GM06990 (cell line): Measurements from ENCODE around the gene RUSF1.

Experiments
- DNase-seq: peaks from one replicate; pipeline ENCODE4 v3.0.0-alpha.2; 2011; ENCODE audit not compliant: insufficient read length; ENCODE audit errors: extremely low read depth
- H3K27me3 ChIP-seq: replicated peaks from 2 replicates; pipeline ENCODE4 v1.6.0; 2011; ENCODE audit warnings: low read length; ENCODE audit not compliant: control insufficient read depth, insufficient read depth
- H3K36me3 ChIP-seq: 2 replicates; pipeline ENCODE4 v1.5.1; 2011; ENCODE audit warnings: low read length; ENCODE audit not compliant: control insufficient read depth, insufficient read depth
- H3K4me3 ChIP-seq: replicated peaks from 2 replicates; pipeline ENCODE4 v1.5.1; 2011; ENCODE audit warnings: low read depth, mild to moderate bottlenecking, control low read depth, low read length
- TF ChIP-seq, protein P1 (sequence below): IDR thresholded peaks from 2 replicates; pipeline ENCODE4 v1.5.1; 2011; ENCODE audit warnings: low read length, control low read depth, mild to moderate bottlenecking, inconsistent platforms; ENCODE audit not compliant: insufficient read depth, poor library complexity, severe bottlenecking

Gene RUSF1

DNA sequence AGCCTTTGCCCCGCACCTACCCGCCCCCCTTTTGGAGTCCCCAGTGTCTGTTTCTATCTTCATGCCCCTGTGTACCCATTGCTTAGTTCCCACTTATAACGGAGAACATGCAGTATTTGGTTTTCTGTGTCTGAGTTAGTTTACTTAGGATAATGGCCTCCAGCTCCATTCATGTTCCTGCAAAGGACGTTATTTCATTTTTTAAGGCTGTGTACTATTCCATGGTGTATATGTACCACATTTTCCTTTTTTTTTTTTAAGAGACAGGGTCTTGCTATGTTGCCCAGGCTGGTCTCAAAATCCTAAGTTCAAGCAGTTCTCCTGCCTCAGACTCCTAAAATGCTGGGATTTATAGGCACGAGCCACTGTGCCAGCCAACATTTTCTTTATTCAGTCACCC, 40.3 kb downstream of the RUSF1 start:
- Histone ChIP-seq H3K27me3 (no peaks in the 10 kb centered on the region; the same call in 1 of the 2 replicates), H3K4me3 (no peak overlapping the region), H3K36me3 (peaks cover 25% of the 10 kb centered on the region)
- TF ChIP-seq, protein P1, sequence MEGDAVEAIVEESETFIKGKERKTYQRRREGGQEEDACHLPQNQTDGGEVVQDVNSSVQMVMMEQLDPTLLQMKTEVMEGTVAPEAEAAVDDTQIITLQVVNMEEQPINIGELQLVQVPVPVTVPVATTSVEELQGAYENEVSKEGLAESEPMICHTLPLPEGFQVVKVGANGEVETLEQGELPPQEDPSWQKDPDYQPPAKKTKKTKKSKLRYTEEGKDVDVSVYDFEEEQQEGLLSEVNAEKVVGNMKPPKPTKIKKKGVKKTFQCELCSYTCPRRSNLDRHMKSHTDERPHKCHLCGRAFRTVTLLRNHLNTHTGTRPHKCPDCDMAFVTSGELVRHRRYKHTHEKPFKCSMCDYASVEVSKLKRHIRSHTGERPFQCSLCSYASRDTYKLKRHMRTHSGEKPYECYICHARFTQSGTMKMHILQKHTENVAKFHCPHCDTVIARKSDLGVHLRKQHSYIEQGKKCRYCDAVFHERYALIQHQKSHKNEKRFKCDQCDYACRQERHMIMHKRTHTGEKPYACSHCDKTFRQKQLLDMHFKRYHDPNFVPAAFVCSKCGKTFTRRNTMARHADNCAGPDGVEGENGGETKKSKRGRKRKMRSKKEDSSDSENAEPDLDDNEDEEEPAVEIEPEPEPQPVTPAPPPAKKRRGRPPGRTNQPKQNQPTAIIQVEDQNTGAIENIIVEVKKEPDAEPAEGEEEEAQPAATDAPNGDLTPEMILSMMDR = no peak
- no peak for DNase-seq

DNA sequence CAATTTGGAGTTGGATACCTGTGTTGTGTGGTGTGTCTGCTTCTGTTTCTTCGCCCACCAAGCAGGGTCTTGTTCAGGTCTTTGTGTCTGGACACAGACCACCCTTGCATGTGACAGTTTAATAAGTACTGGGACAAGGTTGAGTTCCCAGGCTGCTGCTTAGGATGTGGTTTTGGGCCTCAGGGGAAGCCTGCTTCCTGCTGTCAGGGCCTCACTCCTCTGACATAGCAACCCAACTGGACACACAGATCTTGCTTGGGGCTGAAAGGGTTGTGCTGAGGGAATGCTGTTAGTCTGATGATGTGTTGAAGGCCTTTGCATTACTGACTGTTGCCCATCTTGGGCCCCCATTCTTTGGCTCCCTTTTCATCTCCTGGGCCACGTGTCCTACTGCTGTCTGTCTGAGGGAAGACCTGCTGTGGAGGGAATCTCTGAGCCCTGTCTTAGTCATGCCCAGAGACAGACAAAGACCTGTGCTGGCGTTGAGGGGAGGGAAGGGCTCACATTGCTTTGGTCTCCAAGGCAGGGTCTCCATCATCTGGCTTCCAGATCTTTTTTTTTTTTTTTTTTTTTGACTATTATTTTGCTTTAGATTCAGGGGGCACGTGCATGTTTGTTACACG, 40.9 kb downstream of the RUSF1 start:
- H3K27me3 ChIP-seq = no peaks in the 10 kb centered on the region; the same call in 1 of the 2 replicates
- no peak for DNase-seq
- TF ChIP-seq, protein P1 = no peak
- H3K36me3 ChIP-seq = peaks cover 27% of the 10 kb centered on the region
- no peak overlapping the region for H3K4me3 ChIP-seq

DNA sequence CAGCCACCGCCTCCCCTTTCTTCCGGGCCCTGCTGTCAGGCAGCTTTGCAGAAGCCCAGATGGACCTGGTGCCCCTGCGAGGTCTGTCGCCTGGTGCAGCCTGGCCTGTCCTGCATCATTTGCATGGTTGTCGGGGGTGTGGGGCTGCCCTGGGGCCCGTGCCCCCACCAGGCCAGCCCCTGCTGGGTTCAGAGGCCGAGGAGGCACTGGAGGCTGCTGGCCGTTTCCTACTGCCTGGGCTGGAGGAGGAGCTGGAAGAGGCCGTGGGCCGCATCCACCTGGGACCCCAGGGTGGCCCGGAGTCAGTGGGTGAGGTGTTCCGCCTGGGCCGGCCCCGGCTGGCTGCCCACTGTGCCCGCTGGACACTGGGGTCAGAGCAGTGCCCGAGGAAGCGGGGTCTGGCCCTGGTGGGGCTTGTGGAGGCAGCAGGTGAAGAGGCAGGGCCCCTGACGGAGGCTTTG, 41.8 kb downstream of the RUSF1 start:
- TF ChIP-seq, protein P1 = no peak
- H3K4me3 ChIP-seq = no peak overlapping the region
- H3K27me3 ChIP-seq = no peaks in the 10 kb centered on the region
- H3K36me3 ChIP-seq = peaks cover 27% of the 10 kb centered on the region
- no peak for DNase-seq

DNA sequence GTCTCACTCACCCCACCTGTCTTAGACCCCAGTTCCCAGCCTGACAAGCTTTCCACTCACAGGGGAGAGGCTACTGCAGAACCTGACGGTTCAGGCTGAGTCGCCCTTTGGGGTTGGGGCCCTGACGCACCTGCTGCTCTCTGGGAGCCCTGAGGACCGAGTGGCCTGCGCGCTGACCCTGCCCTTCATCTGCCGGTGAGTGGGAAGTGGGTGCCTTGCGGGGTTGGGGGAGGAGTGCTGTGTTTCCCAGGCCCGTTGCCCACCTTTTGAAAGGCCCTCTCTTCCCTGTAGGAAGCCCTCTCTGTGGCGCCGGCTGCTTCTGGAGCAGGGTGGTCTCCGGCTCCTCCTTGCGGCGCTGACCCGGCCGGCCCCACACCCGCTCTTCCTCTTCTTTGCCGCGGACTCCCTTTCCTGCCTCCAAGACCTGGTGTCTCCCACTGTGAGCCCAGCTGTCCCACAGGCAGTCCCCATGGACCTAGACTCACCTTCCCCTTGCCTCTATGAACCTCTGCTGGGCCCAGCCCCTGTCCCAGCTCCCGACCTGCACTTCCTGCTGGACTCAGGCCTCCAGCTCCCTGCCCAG, 42.3 kb downstream of the RUSF1 start:
- TF ChIP-seq, protein P1 = no peak
- H3K36me3 ChIP-seq = peaks cover 27% of the 10 kb centered on the region
- DNase-seq = no peak

DNA sequence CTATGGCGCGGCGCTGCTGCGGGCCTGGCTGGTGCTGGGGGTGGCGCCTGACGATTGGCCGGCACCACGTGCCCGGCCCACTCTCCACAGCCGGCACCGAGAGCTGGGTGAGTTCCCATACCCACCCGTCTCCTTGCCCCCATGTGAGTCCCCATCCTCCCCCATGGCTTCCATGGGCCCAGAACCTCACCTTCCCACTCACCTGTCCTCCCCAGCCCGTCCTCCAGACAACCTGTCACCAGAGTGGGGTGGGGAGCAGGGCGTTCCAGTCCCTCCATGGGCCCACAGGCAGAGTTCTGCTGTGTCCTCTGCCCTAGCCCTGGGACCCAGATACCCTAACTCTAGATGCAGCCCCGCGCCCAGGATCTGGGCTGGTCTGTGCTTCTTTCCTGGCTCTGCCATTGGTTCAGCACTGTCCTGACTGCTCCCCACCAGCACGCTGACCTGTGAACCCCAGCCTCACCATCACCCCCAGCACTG, 43.4 kb downstream of the RUSF1 start:
- DNase-seq = no peak
- Histone ChIP-seq H3K27me3 (no peaks in the 10 kb centered on the region), H3K36me3 (peaks cover 27% of the 10 kb centered on the region), H3K4me3 (no peak overlapping the region)
- TF ChIP-seq, protein P1 = no peak

More for the DNA sequence above, 42.3 kb downstream of the RUSF1 start:
- Histone ChIP-seq H3K4me3 (no peak overlapping the region), H3K27me3 (no peaks in the 10 kb centered on the region)

DNA sequence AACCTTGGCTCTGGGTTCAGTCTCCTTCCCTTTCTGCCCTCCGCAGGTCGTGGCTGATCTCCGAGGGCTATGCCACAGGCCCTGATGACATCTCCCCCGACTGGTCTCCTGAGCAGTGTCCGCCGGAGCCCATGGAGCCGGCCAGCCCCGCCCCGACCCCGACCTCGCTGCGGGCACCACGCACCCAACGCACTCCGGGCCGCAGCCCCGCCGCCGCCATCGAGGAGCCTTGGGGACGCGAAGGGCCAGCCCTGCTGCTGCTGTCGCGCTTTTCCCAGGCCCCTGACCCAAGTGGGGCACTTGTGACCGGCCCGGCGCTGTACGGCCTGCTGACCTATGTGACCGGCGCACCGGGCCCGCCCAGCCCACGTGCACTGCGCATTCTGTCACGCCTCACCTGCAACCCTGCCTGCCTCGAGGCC, 43.8 kb downstream of the RUSF1 start:
- no peak for DNase-seq
- H3K4me3 ChIP-seq = no peak overlapping the region
- TF ChIP-seq, protein P1 = no peak
- peaks cover 27% of the 10 kb centered on the region for H3K36me3 ChIP-seq
- no peaks in the 10 kb centered on the region for H3K27me3 ChIP-seq
